Pons (tissue), 1 donor: ENCODE data around the gene LPAR2.
A peak's percentile ranks its signal among the peaks of the same experiment; 100 is the strongest.

ENCODE experiments used
- DNase-seq: peaks from one replicate; pipeline ENCODE4 v3.0.0-alpha.2; 2016; ENCODE audit warnings: low spot score

The LPAR2 gene

GRCh38 chr19:19653597-19654147 is 25.7 kb upstream of the LPAR2 start:
- no peak for DNase-seq

- no peak for DNase-seq
Observed at GRCh38 chr19:19652482-19653295, 24.7 kb upstream of the LPAR2 start.

- DNase-seq = peak; percentile 72
Observed at GRCh38 chr19:19651076-19651475, 23.1 kb upstream of the LPAR2 start.

GRCh38 chr19:19650331-19650730 is 22.3 kb upstream of the LPAR2 start:
- DNase-seq = no peak

GRCh38 chr19:19649580-19649995 is 21.6 kb upstream of the LPAR2 start:
- DNase-seq = no peak

GRCh38 chr19:19649155-19649554 is 21.1 kb upstream of the LPAR2 start:
- no peak for DNase-seq

- no peak for DNase-seq
Observed at GRCh38 chr19:19647037-19647835, 19.2 kb upstream of the LPAR2 start.

- no peak for DNase-seq
Observed at GRCh38 chr19:19645233-19645870, 17.3 kb upstream of the LPAR2 start.

- DNase-seq = no peak
Observed at GRCh38 chr19:19644054-19644388, 16.0 kb upstream of the LPAR2 start.

- DNase-seq = no peak
Observed at GRCh38 chr19:19643158-19644053, 15.4 kb upstream of the LPAR2 start, which contains the start of gene GMIP. Gene GMIP, minus strand, starts transcription at chr19:19643657. Its CDS starts 128 bp downstream, at chr19:19643529.

- no peak for DNase-seq
Observed at GRCh38 chr19:19642506-19643157, 14.6 kb upstream of the LPAR2 start.

- DNase-seq = no peak
Observed at GRCh38 chr19:19637523-19638251, 9.7 kb upstream of the LPAR2 start.

- no peak for DNase-seq
Observed at GRCh38 chr19:19637186-19637522, 9.1 kb upstream of the LPAR2 start.

- no peak for DNase-seq
Observed at GRCh38 chr19:19636573-19637185, 8.7 kb upstream of the LPAR2 start.

- no peak for DNase-seq
Observed at GRCh38 chr19:19635313-19635702, 7.3 kb upstream of the LPAR2 start.

GRCh38 chr19:19634516-19635312 is 6.7 kb upstream of the LPAR2 start:
- no peak for DNase-seq

- DNase-seq = no peak
Observed at GRCh38 chr19:19633711-19634515, 5.9 kb upstream of the LPAR2 start.

GRCh38 chr19:19632661-19633060 is 4.6 kb upstream of the LPAR2 start:
- no peak for DNase-seq
